Measurements from ENCODE around the gene SASH3. TPM values are rescaled to one million over a fixed set of nuclear protein-coding genes. Genes with fewer than 3 reads are reported as not detected.

The SASH3 gene
- total RNA-seq, 1 experiment from 2014 or later: not detected

DNA sequence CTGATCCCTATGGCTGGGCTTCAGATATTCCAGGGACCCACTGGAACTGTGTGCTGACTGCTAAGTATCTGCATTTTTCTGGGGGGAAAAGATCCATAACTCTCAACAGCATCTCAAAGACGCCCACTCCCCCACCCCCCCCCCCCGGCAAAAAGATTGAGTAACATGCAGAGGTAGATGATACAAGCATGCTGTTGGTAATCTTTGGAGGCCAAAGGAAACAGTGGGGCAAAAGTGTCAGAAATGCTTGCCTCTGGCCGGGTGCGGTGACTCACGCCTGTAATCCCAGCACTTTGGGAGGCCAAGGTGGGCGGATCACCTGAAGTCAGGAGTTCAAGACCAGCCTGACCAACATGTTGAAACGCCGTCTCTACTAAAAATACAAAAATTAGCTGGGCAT, 28.8 kb upstream of the SASH3 start:
- POLR2A ChIA-PET (ENCODE audit: unreplicated experiment): no interaction called here

GRCh38 chrX:129754056-129755024, 25.4 kb upstream of the SASH3 start:
- ATAC-seq (no peak), DNase-seq (no peak)
- CTCF ChIA-PET: no interaction called here
- Histone ChIP-seq H3K4me1 (ENCODE audit: insufficient read depth, low read length) (no peaks in the 10 kb centered on the region), H4K20me1 (ENCODE audit: low read length) (no peaks in the 10 kb centered on the region), H3K9ac (ENCODE audit: low read length) (no peak overlapping the region), H3K9me3 (ENCODE audit: low read length) (no peaks in the 10 kb centered on the region), H3F3A (ENCODE audit: low read length, unreplicated experiment) (no peaks in the 10 kb centered on the region), H3K27me3 (ENCODE audit: low read length) (no peaks in the 10 kb centered on the region), H3K9me2 (replicated peaks; ENCODE audit: low read length) (no peaks in the 10 kb centered on the region), H3K4me2 (ENCODE audit: low read length) (no peak overlapping the region), H2AFZ (ENCODE audit: low read length) (no peak overlapping the region), H3K79me2 (ENCODE audit: low read length) (no peaks in the 10 kb centered on the region), H3K36me3 (ENCODE audit: low read depth, low read length) (no peaks in the 10 kb centered on the region), H3K4me3 (ENCODE audit: low read length) (no peak overlapping the region), H3K27ac (ENCODE audit: low read length) (no peak overlapping the region)
- intact Hi-C loops (cut with micrococcal nuclease): no loop called here
- TF ChIP-seq EZH2 (IDR thresholded peaks at IDR 0.05; ENCODE audit: low read length, unreplicated experiment) (no peak), EZH2phosphoT487 (IDR thresholded peaks at IDR 0.05; ENCODE audit: borderline replicate concordance, low read length) (no peak)
- TF ChIP-seq, protein P1, sequence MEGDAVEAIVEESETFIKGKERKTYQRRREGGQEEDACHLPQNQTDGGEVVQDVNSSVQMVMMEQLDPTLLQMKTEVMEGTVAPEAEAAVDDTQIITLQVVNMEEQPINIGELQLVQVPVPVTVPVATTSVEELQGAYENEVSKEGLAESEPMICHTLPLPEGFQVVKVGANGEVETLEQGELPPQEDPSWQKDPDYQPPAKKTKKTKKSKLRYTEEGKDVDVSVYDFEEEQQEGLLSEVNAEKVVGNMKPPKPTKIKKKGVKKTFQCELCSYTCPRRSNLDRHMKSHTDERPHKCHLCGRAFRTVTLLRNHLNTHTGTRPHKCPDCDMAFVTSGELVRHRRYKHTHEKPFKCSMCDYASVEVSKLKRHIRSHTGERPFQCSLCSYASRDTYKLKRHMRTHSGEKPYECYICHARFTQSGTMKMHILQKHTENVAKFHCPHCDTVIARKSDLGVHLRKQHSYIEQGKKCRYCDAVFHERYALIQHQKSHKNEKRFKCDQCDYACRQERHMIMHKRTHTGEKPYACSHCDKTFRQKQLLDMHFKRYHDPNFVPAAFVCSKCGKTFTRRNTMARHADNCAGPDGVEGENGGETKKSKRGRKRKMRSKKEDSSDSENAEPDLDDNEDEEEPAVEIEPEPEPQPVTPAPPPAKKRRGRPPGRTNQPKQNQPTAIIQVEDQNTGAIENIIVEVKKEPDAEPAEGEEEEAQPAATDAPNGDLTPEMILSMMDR (conservative IDR thresholded peaks at IDR 0.05; ENCODE audit: low read depth, low read length): peak; percentile 50; the same call in 1 of the 2 replicates
- POLR2A ChIA-PET (ENCODE audit: unreplicated experiment): no interaction called here
- BruUV-seq (replicated peaks): no TSS peak

More for the DNA sequence above, 28.8 kb upstream of the SASH3 start:
- no peak for DNase-seq
- no peaks in the 10 kb centered on the region for H3K79me2 ChIP-seq (ENCODE audit: low read length)
- no peaks in the 10 kb centered on the region for H3K4me1 ChIP-seq (ENCODE audit: insufficient read depth, low read length)
- no peaks in the 10 kb centered on the region for H3F3A ChIP-seq (ENCODE audit: low read length, unreplicated experiment)
- H3K9me2 ChIP-seq (replicated peaks; ENCODE audit: low read length): no peaks in the 10 kb centered on the region
- no peaks in the 10 kb centered on the region for H4K20me1 ChIP-seq (ENCODE audit: low read length)
- TF ChIP-seq EZH2phosphoT487 (IDR thresholded peaks at IDR 0.05; ENCODE audit: borderline replicate concordance, low read length): no peak
- CTCF ChIA-PET: no interaction called here
- H3K27me3 ChIP-seq (ENCODE audit: low read length): no peaks in the 10 kb centered on the region
- no peak overlapping the region for H2AFZ ChIP-seq (ENCODE audit: low read length)
- H3K4me2 ChIP-seq (ENCODE audit: low read length): no peak overlapping the region
- H3K9me3 ChIP-seq (ENCODE audit: low read length): no peaks in the 10 kb centered on the region
- BruUV-seq (replicated peaks): no TSS peak
- H3K4me3 ChIP-seq (ENCODE audit: low read length): no peak overlapping the region
- ATAC-seq: no peak
- no peaks in the 10 kb centered on the region for H3K36me3 ChIP-seq (ENCODE audit: low read depth, low read length)
- H3K27ac ChIP-seq (ENCODE audit: low read length): no peak overlapping the region
- intact Hi-C loops (cut with micrococcal nuclease): no loop called here
- no peak overlapping the region for H3K9ac ChIP-seq (ENCODE audit: low read length)

GRCh38 chrX:129755779-129756650, 23.7 kb upstream of the SASH3 start:
- no peak overlapping the region for H2AFZ ChIP-seq (ENCODE audit: low read length)
- no peaks in the 10 kb centered on the region for H3K79me2 ChIP-seq (ENCODE audit: low read length)
- no peaks in the 10 kb centered on the region for H3K9me2 ChIP-seq (replicated peaks; ENCODE audit: low read length)
- TF ChIP-seq, protein P1 (conservative IDR thresholded peaks at IDR 0.05; ENCODE audit: low read depth, low read length): no peak
- no peak for TF ChIP-seq EZH2phosphoT487 (IDR thresholded peaks at IDR 0.05; ENCODE audit: borderline replicate concordance, low read length)
- no peak for TF ChIP-seq EZH2 (IDR thresholded peaks at IDR 0.05; ENCODE audit: low read length, unreplicated experiment)
- no peak overlapping the region for H3K9ac ChIP-seq (ENCODE audit: low read length)
- H3K9me3 ChIP-seq (ENCODE audit: low read length): no peaks in the 10 kb centered on the region
- no TSS peak for BruUV-seq (replicated peaks)
- H3K4me3 ChIP-seq (ENCODE audit: low read length): no peak overlapping the region
- H3F3A ChIP-seq (ENCODE audit: low read length, unreplicated experiment): no peaks in the 10 kb centered on the region
- no peak for DNase-seq
- H3K4me1 ChIP-seq (ENCODE audit: insufficient read depth, low read length): no peaks in the 10 kb centered on the region
- POLR2A ChIA-PET (ENCODE audit: unreplicated experiment): no interaction called here
- H3K27me3 ChIP-seq (ENCODE audit: low read length): no peaks in the 10 kb centered on the region
- no peaks in the 10 kb centered on the region for H3K36me3 ChIP-seq (ENCODE audit: low read depth, low read length)
- intact Hi-C loops (cut with micrococcal nuclease): no loop called here
- CTCF ChIA-PET: no interaction called here
- ATAC-seq: no peak
- H4K20me1 ChIP-seq (ENCODE audit: low read length): no peaks in the 10 kb centered on the region
- no peak overlapping the region for H3K27ac ChIP-seq (ENCODE audit: low read length)
- no peak overlapping the region for H3K4me2 ChIP-seq (ENCODE audit: low read length)
